DLD1 (cell line): Measurements from ENCODE around the gene P3R3URF.

Experiments
- in situ Hi-C: cut with HindIII; loops from 2 replicates; pipeline ENCODE4 v1.10.0; 2017; ENCODE audit warnings: low sequenced_read_pairs

Gene P3R3URF

GRCh38 chr1:46194641-46195193, 18.4 kb upstream of the P3R3URF start:
- in situ Hi-C loops: loop anchor here (25.0 kb wide), 1 partner anchor 157 kb away; no protein-coding TSS in a partner anchor

GRCh38 chr1:46193984-46194570, 17.8 kb upstream of the P3R3URF start:
- in situ Hi-C loops: loop anchor here (25.0 kb wide), 1 partner anchor 157 kb away; no protein-coding TSS in a partner anchor

DNA sequence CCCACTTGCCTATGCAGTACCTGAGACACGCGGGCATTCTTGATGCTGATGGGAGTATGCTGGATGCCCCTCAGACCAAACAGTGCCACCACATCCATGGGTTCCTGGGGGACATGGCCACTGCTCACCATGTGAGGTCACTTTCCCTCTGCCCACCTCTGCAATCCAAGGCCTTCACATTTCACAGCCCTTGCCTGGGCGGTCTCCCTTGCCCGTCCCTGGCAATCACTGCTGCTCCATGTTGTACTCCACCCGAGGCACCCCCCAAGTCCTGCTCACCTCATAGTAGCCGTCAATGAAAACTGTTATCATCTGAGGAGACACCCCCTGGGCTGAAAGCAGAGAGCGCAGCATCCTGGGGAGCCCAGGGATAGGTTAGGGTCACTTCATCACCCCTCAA, 17.0 kb upstream of the P3R3URF start:
- in situ Hi-C loops: loop anchor here (25.0 kb wide), 1 partner anchor 156 kb away; no protein-coding TSS in a partner anchor

DNA sequence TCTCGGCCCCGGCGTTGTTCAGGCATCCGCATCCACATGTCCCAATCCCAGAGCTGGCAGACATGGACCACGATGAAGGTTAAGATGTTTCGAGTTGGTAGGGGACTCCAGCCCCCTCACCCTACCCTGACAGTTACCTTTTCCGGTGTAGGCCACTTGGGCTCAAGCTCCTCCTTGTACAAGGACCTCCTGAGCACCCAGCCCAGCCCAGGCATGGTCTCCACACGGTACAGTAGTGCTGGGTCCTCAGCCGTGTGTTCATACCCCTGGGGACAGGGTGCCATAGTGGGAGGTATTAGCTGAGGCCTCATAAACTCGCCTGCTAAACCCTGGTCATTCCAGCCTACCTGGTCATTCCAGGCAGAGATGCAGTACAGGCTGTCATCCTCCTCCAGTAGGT, 15.9 kb upstream of the P3R3URF start:
- in situ Hi-C loops: loop anchor here (25.0 kb wide), 1 partner anchor 155 kb away; no protein-coding TSS in a partner anchor

DNA sequence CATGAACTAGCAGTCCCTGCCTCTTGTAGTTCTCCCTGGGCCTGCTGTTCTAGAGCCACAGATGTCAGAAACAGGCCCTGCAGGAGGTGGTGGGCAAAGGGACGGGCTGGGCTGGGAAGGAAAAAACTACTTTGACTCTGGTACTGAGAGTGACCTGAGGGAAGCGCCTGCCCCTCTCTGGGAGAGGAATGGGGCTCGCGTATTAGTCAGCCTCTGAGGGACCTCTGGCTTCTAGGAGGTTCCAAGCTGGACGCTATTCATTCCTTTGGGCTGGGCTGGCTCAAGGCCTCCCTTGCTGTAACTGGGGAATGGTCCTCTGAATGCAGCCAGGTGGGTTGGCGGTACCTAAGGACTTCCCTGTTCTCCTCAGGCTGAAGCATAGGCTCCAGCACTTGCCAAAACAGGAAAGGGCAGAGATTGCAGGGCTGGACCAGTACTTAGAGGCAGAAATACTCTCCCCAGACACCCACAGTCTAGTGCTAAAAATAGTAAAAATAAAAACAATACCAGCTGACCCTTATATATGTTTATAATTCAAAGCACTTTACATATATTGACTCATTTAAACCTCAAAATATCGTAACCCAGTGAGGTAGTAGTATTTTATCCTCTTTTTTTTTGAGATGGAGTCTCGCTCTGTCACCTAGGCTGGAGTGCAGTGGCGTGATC, 14.9 kb upstream of the P3R3URF start:
- in situ Hi-C loops: loop anchor here (25.0 kb wide), 1 partner anchor 154 kb away; no protein-coding TSS in a partner anchor

- in situ Hi-C loops: loop anchor here (25.0 kb wide), 1 partner anchor 153 kb away; no protein-coding TSS in a partner anchor
Measured at GRCh38 chr1:46190539-46190938, 14.3 kb upstream of the P3R3URF start.

DNA sequence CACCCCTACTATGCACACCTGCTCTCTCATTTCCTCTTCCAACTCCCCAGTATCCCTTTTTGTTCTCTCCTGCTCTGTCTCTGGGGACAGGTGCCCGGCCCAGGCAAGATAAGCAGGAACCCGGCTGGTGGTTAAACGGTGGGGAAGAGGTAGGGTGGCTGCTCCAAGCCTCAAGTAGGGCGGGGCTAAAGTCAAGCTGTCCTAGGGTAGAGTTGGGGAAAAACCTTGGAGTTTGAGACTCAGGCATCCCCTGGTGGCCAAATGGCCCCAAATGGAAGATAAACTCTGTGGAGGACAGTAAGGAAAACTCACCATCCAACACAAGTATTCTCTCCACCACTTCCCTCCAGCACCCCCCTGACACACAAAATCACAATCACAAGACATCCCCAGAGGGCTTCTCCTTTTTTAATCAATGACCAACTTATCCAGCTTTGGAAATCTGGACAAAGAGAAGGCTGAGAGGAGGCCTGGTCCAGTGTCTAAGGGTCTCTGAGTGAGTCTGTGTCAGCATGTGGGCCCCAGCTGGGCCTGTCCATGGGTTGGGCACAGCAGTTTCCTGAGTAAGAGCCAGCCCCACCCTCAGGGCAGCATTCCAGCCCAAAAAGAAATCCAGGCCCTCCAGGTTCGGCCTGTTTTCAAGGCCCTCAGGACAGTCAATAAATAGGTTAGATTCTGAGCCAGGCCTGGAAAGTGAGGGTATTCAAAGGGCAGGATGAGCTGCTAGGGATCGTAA, 12.2 kb upstream of the P3R3URF start:
- in situ Hi-C loops: loop anchor here (25.0 kb wide), 1 partner anchor 151 kb away; no protein-coding TSS in a partner anchor

DNA sequence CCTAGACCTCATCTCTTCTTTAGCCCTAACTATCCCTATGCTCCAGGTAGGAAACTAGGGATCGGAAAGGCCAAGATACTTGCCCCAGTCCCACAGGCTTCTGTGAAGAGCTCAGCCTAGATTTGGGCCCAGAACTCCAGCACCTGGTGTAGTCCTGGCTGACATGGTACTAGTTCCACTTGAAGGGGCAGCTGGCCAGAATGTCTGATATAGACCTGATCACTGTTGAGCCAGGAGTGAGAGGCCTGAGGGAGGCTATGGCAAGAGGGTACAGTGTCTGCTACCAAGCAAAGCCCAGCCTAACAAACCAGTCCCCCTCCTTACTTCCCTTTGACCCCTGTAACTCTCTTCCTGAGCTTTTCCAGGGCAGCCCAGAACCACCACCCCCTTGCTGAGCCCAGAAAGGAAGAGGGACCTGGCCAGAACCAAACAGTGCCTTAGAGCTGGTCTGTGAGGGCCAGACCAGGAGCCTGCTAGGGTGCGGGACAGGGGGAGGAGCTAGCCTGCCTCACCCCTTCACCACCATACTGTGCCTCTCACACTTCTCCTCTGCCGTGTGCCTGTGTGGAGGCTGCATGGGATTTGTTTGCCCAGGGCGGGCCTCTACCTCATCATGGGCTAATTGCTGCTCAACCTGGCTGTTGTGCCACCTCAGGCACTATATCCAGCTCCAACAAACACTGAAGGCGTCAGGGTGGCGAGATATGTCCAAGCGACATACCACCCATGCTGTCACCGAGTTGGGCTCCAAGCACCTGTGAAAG, 11.0 kb upstream of the P3R3URF start:
- in situ Hi-C loops: loop anchor here (25.0 kb wide), 1 partner anchor 150 kb away; no protein-coding TSS in a partner anchor

DNA sequence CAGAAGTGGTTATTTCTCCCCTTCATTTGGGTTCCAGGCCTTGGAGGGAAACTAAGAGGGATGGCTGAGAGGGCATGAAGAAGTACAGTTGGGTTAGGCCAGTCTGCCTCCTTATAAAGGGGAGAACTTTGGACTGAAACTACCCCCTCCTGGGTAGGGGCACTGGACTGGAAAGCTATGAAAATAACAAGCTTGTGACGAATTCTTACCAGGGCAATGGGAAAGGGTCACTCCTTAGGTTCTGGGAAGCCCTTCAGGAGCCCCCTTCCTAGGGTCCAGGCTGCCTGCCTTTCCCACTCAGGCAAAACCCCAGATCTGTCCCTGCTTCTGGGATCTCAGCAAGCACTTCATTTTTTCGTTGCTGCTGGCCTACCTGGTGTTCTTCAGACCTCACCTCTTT, 9.8 kb upstream of the P3R3URF start:
- in situ Hi-C loops: loop anchor here (25.0 kb wide), 1 partner anchor 149 kb away; no protein-coding TSS in a partner anchor

GRCh38 chr1:46184920-46185658, 8.8 kb upstream of the P3R3URF start:
- in situ Hi-C loops: loop anchor here (25.0 kb wide), 1 partner anchor 148 kb away; no protein-coding TSS in a partner anchor

GRCh38 chr1:46183926-46184557, 7.8 kb upstream of the P3R3URF start:
- in situ Hi-C loops: loop anchor here (25.0 kb wide), 1 partner anchor 147 kb away; no protein-coding TSS in a partner anchor

DNA sequence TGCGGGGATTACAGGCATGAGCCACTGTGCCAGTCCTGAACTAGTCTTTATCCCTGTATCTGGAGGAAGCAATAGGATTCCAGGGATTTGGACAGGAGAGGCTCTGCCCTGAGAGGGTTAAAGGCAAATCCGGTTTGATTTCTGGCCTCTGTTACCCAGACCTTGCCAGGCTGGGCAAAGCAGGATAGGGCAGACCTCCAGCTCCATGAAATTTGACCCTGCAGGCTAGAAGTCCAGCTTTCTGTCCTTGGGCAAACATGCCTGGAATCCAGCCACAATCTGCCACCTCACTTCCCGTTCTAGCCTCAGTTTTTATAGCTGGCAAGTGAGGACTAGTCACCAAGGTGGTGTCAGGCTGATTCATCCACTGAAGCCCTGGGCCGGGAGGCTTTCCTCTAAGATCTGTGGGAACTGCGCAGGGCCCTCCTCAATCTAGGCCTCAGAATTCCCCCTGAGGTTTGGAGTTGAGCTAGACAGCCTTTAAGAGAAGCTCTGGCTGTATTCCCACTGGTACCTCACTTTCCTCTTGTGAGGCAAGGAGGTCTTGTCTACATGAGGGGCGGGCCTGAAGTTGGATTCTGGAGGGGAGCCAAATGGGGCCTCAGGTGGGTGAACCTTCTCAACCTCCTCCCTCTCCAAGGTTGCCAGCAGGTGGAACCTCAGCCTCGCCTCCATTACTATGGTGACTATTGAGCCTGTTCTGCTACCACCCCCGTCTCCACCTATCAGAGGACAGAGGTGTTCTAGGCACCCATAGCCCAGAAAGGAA, 7.0 kb upstream of the P3R3URF start:
- in situ Hi-C loops: loop anchor here (25.0 kb wide), 1 partner anchor 146 kb away; no protein-coding TSS in a partner anchor

DNA sequence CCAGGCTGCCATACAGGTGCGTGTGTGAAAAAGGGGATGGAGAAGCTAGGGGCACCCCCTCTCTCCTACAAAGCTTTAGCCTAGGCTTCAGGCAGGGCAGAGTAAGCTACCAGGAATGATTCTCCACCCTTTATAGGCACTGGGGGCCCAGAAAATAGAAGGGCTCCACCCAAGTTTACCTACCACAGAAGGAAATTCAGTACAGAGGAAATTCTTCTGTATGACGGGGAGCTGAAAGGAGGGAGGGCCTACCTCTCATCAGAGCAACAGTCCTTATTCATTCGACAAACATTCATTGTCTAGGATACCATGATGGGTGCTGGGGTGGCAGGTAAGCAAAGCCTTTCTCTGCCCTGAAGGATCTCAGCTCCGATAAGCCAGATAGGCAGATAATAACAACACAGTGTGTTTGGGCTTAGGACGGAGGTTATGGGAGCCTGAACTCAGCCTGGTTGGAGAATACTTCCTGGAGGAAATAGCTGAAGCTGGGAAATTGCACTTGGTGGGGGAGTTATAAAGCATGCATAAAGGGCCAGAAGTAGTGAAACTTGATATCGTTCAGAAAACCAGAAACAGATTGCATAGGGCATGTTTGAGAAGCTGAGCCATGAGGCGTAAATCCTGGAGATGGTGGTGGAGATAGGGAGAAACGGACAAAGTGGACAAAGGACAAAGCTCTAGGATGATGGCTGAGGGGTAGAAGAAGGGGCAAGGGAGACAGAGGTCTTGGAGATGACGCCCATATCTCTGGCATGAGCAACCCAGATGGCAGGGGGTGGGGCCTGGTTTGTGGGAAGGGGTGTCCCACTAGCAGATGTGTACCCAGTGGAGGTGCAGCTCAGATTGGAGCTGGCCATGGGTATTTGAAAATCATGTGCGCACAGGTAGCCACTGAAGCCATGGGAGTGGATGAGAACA, 5.3 kb upstream of the P3R3URF start:
- in situ Hi-C loops: loop anchor here (25.0 kb wide), 1 partner anchor 144 kb away; no protein-coding TSS in a partner anchor

DNA sequence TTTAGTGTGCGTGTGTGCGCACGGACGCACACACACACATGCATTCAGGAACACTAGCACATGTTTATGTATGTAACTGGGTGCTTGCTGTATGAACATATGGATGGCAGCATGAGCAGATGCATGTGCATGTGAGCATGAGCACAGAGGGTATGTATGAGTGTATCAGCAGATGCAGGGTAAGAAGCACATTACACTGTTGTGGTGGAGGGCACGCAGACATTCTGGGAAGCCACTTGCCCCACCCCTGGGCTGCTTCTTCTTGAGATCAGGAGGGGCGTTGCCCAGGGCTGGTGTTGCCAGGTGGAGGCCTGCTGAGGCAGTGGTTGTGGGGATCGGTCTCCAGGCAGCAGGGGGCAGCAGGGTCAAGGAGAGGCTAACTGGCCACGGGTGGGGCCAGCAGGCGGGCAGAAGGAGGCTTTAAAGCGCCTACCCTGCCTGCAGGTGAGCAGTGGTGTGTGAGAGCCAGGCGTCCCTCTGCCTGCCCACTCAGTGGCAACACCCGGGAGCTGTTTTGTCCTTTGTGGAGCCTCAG, 3.9 kb upstream of the P3R3URF start:
- in situ Hi-C loops: loop anchor here (25.0 kb wide), 1 partner anchor 143 kb away; no protein-coding TSS in a partner anchor

DNA sequence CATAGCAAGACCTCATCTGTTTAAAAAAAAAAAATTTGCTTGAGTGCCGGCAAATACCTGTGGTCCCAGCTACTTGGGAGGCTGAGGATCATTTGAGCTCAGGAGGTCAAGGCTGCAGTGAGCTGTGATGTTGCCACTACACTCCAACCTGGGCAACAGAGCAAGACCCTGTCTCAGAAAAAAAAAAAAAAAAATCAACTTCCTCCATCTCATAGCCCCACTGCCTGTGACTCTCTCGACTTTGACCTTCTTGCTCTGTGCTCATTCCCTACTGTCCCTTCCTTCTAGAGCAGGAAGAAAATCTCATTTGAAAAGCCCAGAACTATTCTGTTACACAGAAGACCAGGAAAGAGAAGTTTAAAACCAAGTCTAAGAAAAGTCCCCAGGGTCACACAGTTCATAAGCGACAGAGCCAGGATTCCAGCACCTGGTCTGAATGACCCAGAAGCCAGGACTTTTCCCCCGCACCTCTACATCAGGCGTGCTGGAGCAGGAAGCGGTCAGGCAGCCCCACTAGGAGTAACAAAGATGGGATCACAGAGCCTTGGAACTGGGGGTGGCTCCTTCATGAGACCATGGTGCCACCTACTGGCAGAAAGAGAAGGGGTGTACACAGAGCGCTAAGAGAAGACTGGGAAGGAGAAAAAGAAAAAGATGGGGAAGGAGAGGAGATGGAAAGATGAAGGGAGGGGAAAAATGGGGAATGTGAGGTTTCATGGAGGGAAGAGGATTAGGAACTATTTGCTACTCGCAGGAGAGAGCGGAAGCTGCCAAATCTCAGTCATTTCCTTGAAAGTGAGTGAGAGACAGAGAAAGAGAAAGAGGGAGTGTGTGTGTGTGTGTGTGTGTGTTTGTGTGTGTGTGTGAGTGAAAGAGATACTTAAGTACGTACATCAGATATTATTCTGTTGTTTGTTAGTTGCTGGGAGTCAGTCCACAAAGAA, 3.1 kb upstream of the P3R3URF start:
- in situ Hi-C loops: loop anchor here (25.0 kb wide), 1 partner anchor 142 kb away; no protein-coding TSS in a partner anchor
